ENCODE results near the gene ANXA6. TPM values are rescaled to one million over a fixed set of nuclear protein-coding genes. Genes with fewer than 3 reads are reported as not detected.
A peak's percentile ranks its signal among the peaks of the same experiment; 100 is the strongest.

ANXA6 gene
- total RNA-seq, 1 donor from 2014 or later, result 245 TPM

- H3K4me3 Mint-ChIP-seq (ENCODE audit: unreplicated experiment), result no peak overlapping the region
- no peak overlapping the region for H3K27ac Mint-ChIP-seq (ENCODE audit: unreplicated experiment)
- no peak for TF ChIP-seq CTCF (IDR thresholded peaks at IDR 0.05)
- H3K36me3 Mint-ChIP-seq (ENCODE audit: unreplicated experiment), result peaks cover 22% of the 10 kb centered on the region
- peaks cover 25% of the 10 kb centered on the region for H3K4me1 Mint-ChIP-seq (ENCODE audit: unreplicated experiment)
- no peaks in the 10 kb centered on the region for H3K9me3 Mint-ChIP-seq (ENCODE audit: unreplicated experiment)
- no peaks in the 10 kb centered on the region for H3K27me3 Mint-ChIP-seq (ENCODE audit: unreplicated experiment)
- no peak for DNase-seq (ENCODE audit: extremely low spot score, unreplicated experiment)
These were observed 14.6 kb downstream of the ANXA6 start for GRCh38 chr5:151142933-151143332.

- Mint-ChIP-seq H3K36me3 (ENCODE audit: unreplicated experiment) (peaks cover 34% of the 10 kb centered on the region), H3K4me1 (ENCODE audit: unreplicated experiment) (peaks cover 23% of the 10 kb centered on the region), H3K27me3 (ENCODE audit: unreplicated experiment) (no peaks in the 10 kb centered on the region), H3K4me3 (ENCODE audit: unreplicated experiment) (no peak overlapping the region), H3K9me3 (ENCODE audit: unreplicated experiment) (no peaks in the 10 kb centered on the region), H3K27ac (ENCODE audit: unreplicated experiment) (peak overlapping the region; percentile 70)
- no peak for TF ChIP-seq CTCF (IDR thresholded peaks at IDR 0.05)
- no peak for DNase-seq (ENCODE audit: extremely low spot score, unreplicated experiment)
These were observed 16.0 kb downstream of the ANXA6 start for GRCh38 chr5:151141535-151141934.

- Mint-ChIP-seq H3K4me3 (ENCODE audit: unreplicated experiment) (no peak overlapping the region), H3K27ac (ENCODE audit: unreplicated experiment) (peak overlapping the region; percentile 70), H3K4me1 (ENCODE audit: unreplicated experiment) (peaks cover 23% of the 10 kb centered on the region), H3K9me3 (ENCODE audit: unreplicated experiment) (no peaks in the 10 kb centered on the region), H3K36me3 (ENCODE audit: unreplicated experiment) (peaks cover 36% of the 10 kb centered on the region), H3K27me3 (ENCODE audit: unreplicated experiment) (no peaks in the 10 kb centered on the region)
- DNase-seq (ENCODE audit: extremely low spot score, unreplicated experiment), result no peak
- TF ChIP-seq CTCF (IDR thresholded peaks at IDR 0.05), result no peak
These were observed 16.7 kb downstream of the ANXA6 start for GRCh38 chr5:151140686-151141459.

GRCh38 chr5:151139646-151140045, 17.9 kb downstream of the ANXA6 start:
- H3K9me3 Mint-ChIP-seq (ENCODE audit: unreplicated experiment), result no peaks in the 10 kb centered on the region
- TF ChIP-seq CTCF (IDR thresholded peaks at IDR 0.05), result no peak
- peaks cover 23% of the 10 kb centered on the region for H3K4me1 Mint-ChIP-seq (ENCODE audit: unreplicated experiment)
- DNase-seq (ENCODE audit: extremely low spot score, unreplicated experiment), result no peak
- H3K27me3 Mint-ChIP-seq (ENCODE audit: unreplicated experiment), result no peaks in the 10 kb centered on the region
- H3K4me3 Mint-ChIP-seq (ENCODE audit: unreplicated experiment), result no peak overlapping the region
- no peak overlapping the region for H3K27ac Mint-ChIP-seq (ENCODE audit: unreplicated experiment)
- peaks cover 41% of the 10 kb centered on the region for H3K36me3 Mint-ChIP-seq (ENCODE audit: unreplicated experiment)

GRCh38 chr5:151139015-151139414, 18.6 kb downstream of the ANXA6 start:
- Mint-ChIP-seq H3K9me3 (ENCODE audit: unreplicated experiment) (no peaks in the 10 kb centered on the region), H3K4me3 (ENCODE audit: unreplicated experiment) (no peak overlapping the region), H3K4me1 (ENCODE audit: unreplicated experiment) (peaks cover 23% of the 10 kb centered on the region), H3K36me3 (ENCODE audit: unreplicated experiment) (peaks cover 45% of the 10 kb centered on the region), H3K27ac (ENCODE audit: unreplicated experiment) (no peak overlapping the region), H3K27me3 (ENCODE audit: unreplicated experiment) (no peaks in the 10 kb centered on the region)
- DNase-seq (ENCODE audit: extremely low spot score, unreplicated experiment), result no peak
- no peak for TF ChIP-seq CTCF (IDR thresholded peaks at IDR 0.05)

All from osteocyte (in vitro differentiated cells).